CD14-positive monocyte (primary cell): Measurements from ENCODE around the gene MYH16. TPM values are rescaled to one million over a fixed set of nuclear protein-coding genes. Genes with fewer than 3 reads are reported as not detected.

ENCODE experiments used
- DNase-seq, 3 donors: peaks; one replicate each; pipeline ENCODE4 v3.0.0-alpha.2; 2011 to 2022
- H2AFZ ChIP-seq: 2 replicates; pipeline ENCODE4 v1.6.0; 2012; ENCODE audit warnings: mild to moderate bottlenecking, low read depth, low read length, inconsistent platforms; ENCODE audit not compliant: insufficient read depth, poor library complexity, severe bottlenecking
- H3K27ac ChIP-seq, 2 donors: 1 replicate in 1 of 2; 2 replicates in 1 of 2; pipeline ENCODE4 v1.5.1; 2012 to 2013; ENCODE audit warnings: low read length in 2 of 2, control low read depth in 1 of 2, inconsistent platforms in 1 of 2, low read depth in 1 of 2, mild to moderate bottlenecking in 1 of 2
- H3K27me3 ChIP-seq, 2 donors: one replicate each; pipeline versions ENCODE4 v1.6.0 to v1.6.1; 2011 to 2013; ENCODE audit warnings: low read length in 2 of 2; ENCODE audit not compliant: control insufficient read depth in 2 of 2, insufficient read depth in 2 of 2
- H3K36me3 ChIP-seq, 2 donors: replicated peaks in 1 of 2; 1 replicate in 1 of 2; 2 replicates in 1 of 2; pipeline versions ENCODE4 v1.5.1 to v1.6.1; 2012 to 2013; ENCODE audit warnings: low read length in 2 of 2, control low read depth in 1 of 2, inconsistent platforms in 1 of 2, mild to moderate bottlenecking in 1 of 2; ENCODE audit not compliant: insufficient read depth in 2 of 2, control insufficient read depth in 1 of 2
- H3K4me1 ChIP-seq, 2 donors: 1 replicate in 1 of 2; 2 replicates in 1 of 2; pipeline versions ENCODE4 v1.5.1 to v1.6.1; 2012 to 2013; ENCODE audit warnings: low read length in 2 of 2, control low read depth in 1 of 2, inconsistent platforms in 1 of 2, mild to moderate bottlenecking in 1 of 2, moderate library complexity in 1 of 2; ENCODE audit not compliant: insufficient read depth in 2 of 2, control insufficient read depth in 1 of 2
- H3K4me2 ChIP-seq: replicated peaks from 2 replicates; pipeline ENCODE3; 2012; ENCODE audit warnings: low read length, moderate library complexity, mild to moderate bottlenecking; ENCODE audit not compliant: poor library complexity, severe bottlenecking; ENCODE audit errors: extremely low read depth
- H3K4me3 ChIP-seq, 3 experiments: fragments of 200-600 bp in 1 of 3; sonication (generic) in 1 of 3; replicated peaks in 1 of 3; 1 replicate in 2 of 3; 2 replicates in 1 of 3; pipeline ENCODE4 v1.5.1; 2011 to 2013; ENCODE audit warnings: low read length in 3 of 3, mild to moderate bottlenecking in 3 of 3, control low read depth in 2 of 3, low read depth in 2 of 3, inconsistent platforms in 1 of 3, moderate library complexity in 1 of 3
- H3K79me2 ChIP-seq: 2 replicates; pipeline ENCODE4 v1.6.0; 2012; ENCODE audit warnings: mild to moderate bottlenecking, control low read depth, inconsistent platforms, low read length, moderate library complexity; ENCODE audit not compliant: insufficient read depth
- H3K9ac ChIP-seq: 2 replicates; pipeline ENCODE4 v1.6.0; 2017; ENCODE audit warnings: low read length, mild to moderate bottlenecking; ENCODE audit not compliant: insufficient read depth, poor library complexity, severe bottlenecking
- H3K9me3 ChIP-seq, 2 donors: replicated peaks in 1 of 2; 1 replicate in 1 of 2; 2 replicates in 1 of 2; pipeline versions ENCODE4 v1.5.1 to v1.6.1; 2012 to 2013; ENCODE audit warnings: low read length in 2 of 2, control low read depth in 1 of 2; ENCODE audit not compliant: control insufficient read depth in 1 of 2, insufficient read depth in 1 of 2
- H4K20me1 ChIP-seq: 2 replicates; pipeline ENCODE4 v1.6.0; 2012; ENCODE audit warnings: mild to moderate bottlenecking, low read length, control low read depth, moderate library complexity; ENCODE audit not compliant: insufficient read depth
- H3K27ac Mint-ChIP-seq, 7 donors: one replicate each; pipeline ENCODE4 v1.8.0; 2020; ENCODE audit warnings: mild to moderate bottlenecking in 7 of 7, mixed read lengths in 7 of 7, moderate library complexity in 6 of 7, inconsistent platforms in 2 of 7
- H3K27me3 Mint-ChIP-seq, 3 donors: one replicate each; pipeline ENCODE4 v1.8.0; 2021 to 2022; ENCODE audit warnings: low read depth in 3 of 3, mild to moderate bottlenecking in 3 of 3, mixed read lengths in 3 of 3, moderate library complexity in 3 of 3, inconsistent platforms in 1 of 3
- H3K36me3 Mint-ChIP-seq, 2 donors: one replicate each; pipeline ENCODE4 v1.8.0; 2020; ENCODE audit warnings: mixed read lengths in 2 of 2, inconsistent platforms in 1 of 2, mild to moderate bottlenecking in 1 of 2
- H3K4me1 Mint-ChIP-seq: one replicate; pipeline ENCODE4 v1.8.0; 2020; ENCODE audit warnings: mild to moderate bottlenecking, mixed read lengths
- H3K4me3 Mint-ChIP-seq, 2 donors: one replicate each; pipeline ENCODE4 v1.8.0; 2020; ENCODE audit warnings: mild to moderate bottlenecking in 2 of 2, mixed read lengths in 2 of 2, moderate library complexity in 1 of 2
- H3K9me3 Mint-ChIP-seq, 7 donors: one replicate each; pipeline ENCODE4 v1.8.0; 2020 to 2022; ENCODE audit warnings: mixed read lengths in 7 of 7, mild to moderate bottlenecking in 6 of 7, moderate library complexity in 6 of 7, inconsistent platforms in 2 of 7
- WGBS: methylation state at CpG from one replicate; pipeline ENCODE4 v1.1.5; 2013; ENCODE audit warnings: missing lambda C conversion rate; ENCODE audit not compliant: insufficient coverage; 5-methylcytosine and 5-hydroxymethylcytosine counted together
- intact Hi-C, 2 donors: fragments of 100-400 bp; cut with micrococcal nuclease; formaldehyde crosslinking; loops; one replicate each; pipeline versions ENCODE4 v1.15.0 to v1.15.1; 2023
- polyA plus RNA-seq, 3 donors: library from polyadenylated mRNA; depleted of rRNA in 1 of 3; unstranded in 2 of 3; stranded (reverse) in 1 of 3; fragments of 300-500 nt in 2 of 3; fragments of >200 nt in 1 of 3; fragmentation: Illumina TruSeq in 2 of 3; gene quantifications; 1 replicate in 2 of 3; 2 replicates in 1 of 3; pipeline ENCODE4 v1.2.3, GENCODE V29; 2012 to 2021
- TF ChIP-seq, protein P1 (sequence below): fragments of 200-600 bp; IDR thresholded peaks from one replicate; pipeline ENCODE4 v1.8.0; 2022; ENCODE audit warnings: antibody characterized with exemption, mild to moderate bottlenecking

Gene MYH16
- polyA plus RNA-seq, 3 donors = not detected

GRCh38 chr7:99238558-99239341 lies 33.9 kb upstream of the MYH16 start:
- Mint-ChIP-seq H3K36me3 (no peaks in the 10 kb centered on the region), H3K27me3 (peaks cover 2 to 7% (median 6%) of the 10 kb centered on the region in 3 donors), H3K4me1 (peaks cover 3% of the 10 kb centered on the region), H3K4me3 (no peak overlapping the region), H3K27ac (no peak overlapping the region), H3K9me3 (peaks cover 0 to 5% (median 2%) of the 10 kb centered on the region in 7 donors)
- Histone ChIP-seq H3K9ac (no peak overlapping the region), H3K27me3 (no peaks in the 10 kb centered on the region), H3K36me3 (no peaks in the 10 kb centered on the region), H2AFZ (no peak overlapping the region), H3K79me2 (no peaks in the 10 kb centered on the region), H3K9me3 (no peaks in the 10 kb centered on the region), H4K20me1 (no peaks in the 10 kb centered on the region), H3K4me1 (no peaks in the 10 kb centered on the region), H3K4me2 (no peak overlapping the region), H3K27ac (no peak overlapping the region), H3K4me3 (no peak overlapping the region)
- TF ChIP-seq, protein P1, sequence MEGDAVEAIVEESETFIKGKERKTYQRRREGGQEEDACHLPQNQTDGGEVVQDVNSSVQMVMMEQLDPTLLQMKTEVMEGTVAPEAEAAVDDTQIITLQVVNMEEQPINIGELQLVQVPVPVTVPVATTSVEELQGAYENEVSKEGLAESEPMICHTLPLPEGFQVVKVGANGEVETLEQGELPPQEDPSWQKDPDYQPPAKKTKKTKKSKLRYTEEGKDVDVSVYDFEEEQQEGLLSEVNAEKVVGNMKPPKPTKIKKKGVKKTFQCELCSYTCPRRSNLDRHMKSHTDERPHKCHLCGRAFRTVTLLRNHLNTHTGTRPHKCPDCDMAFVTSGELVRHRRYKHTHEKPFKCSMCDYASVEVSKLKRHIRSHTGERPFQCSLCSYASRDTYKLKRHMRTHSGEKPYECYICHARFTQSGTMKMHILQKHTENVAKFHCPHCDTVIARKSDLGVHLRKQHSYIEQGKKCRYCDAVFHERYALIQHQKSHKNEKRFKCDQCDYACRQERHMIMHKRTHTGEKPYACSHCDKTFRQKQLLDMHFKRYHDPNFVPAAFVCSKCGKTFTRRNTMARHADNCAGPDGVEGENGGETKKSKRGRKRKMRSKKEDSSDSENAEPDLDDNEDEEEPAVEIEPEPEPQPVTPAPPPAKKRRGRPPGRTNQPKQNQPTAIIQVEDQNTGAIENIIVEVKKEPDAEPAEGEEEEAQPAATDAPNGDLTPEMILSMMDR = no peak
- intact Hi-C loops = no loop called here
- no peak for DNase-seq
- 83% methylated on average over 15 of the region's 15 CpGs for WGBS

DNA sequence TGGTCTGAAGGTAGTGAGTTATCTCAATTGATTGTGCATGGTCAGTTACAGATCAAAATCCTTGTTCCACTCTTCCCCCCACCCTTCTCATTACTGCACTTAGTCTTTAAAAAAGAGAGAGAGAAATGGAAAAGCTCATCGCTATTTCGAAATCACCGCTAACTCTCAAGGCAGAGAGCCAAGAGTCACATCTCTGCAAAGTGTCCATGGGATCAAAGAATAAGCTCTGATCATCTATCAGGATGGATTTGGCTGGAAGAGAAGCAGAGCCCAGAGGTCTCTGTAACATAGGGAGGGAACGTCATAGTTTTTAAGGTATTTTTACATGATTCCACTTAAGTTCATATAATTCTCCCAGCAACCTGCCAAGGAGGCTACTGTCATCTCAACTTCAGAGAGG lies 30.0 kb upstream of the MYH16 start:
- H3K4me3 Mint-ChIP-seq = no peak overlapping the region
- H2AFZ ChIP-seq = no peak overlapping the region
- TF ChIP-seq, protein P1 = no peak
- H3K4me1 ChIP-seq = peaks cover 3 to 6% of the 10 kb centered on the region in 2 donors
- H3K4me1 Mint-ChIP-seq = peaks cover 11% of the 10 kb centered on the region
- DNase-seq = no peak
- H3K27ac Mint-ChIP-seq = no peak overlapping the region
- no peaks in the 10 kb centered on the region for H3K36me3 ChIP-seq
- no peak overlapping the region for H3K4me3 ChIP-seq
- no peaks in the 10 kb centered on the region for H3K36me3 Mint-ChIP-seq
- H3K27ac ChIP-seq = no peak overlapping the region
- no peaks in the 10 kb centered on the region for H3K9me3 ChIP-seq
- H4K20me1 ChIP-seq = no peaks in the 10 kb centered on the region
- no peaks in the 10 kb centered on the region for H3K79me2 ChIP-seq
- WGBS = no CpG with 5 or more reads among the region's 4 CpGs
- H3K9ac ChIP-seq = no peak overlapping the region
- H3K9me3 Mint-ChIP-seq = peaks cover 0 to 5% (median 2%) of the 10 kb centered on the region in 7 donors
- H3K27me3 ChIP-seq = no peaks in the 10 kb centered on the region
- no peak overlapping the region for H3K4me2 ChIP-seq
- intact Hi-C loops = no loop called here
- peaks cover 4 to 7% (median 7%) of the 10 kb centered on the region in 3 donors for H3K27me3 Mint-ChIP-seq
